ENCODE measurements around the gene SH2D1A. TPM values are rescaled to one million over a fixed set of nuclear protein-coding genes. Genes with fewer than 3 reads are reported as not detected.
"Not testable (repeated sequence)": the region's sequence is repeated elsewhere in the genome, so short reads cannot be mapped to it uniquely, and the experiment has no call there.

SH2D1A gene
- total RNA-seq, 1 donor from 2014 or later: not detected

- no peak overlapping the region for H3K4me3 Mint-ChIP-seq (ENCODE audit: low read depth)
- no peak for DNase-seq (ENCODE audit: low spot score, unreplicated experiment)
- peaks cover 2% of the 10 kb centered on the region for H3K9me3 Mint-ChIP-seq (ENCODE audit: low read depth)
- no peaks in the 10 kb centered on the region for H3K36me3 Mint-ChIP-seq (ENCODE audit: insufficient read depth)
- peaks cover 5% of the 10 kb centered on the region for H3K4me1 Mint-ChIP-seq (ENCODE audit: low read depth)
- TF ChIP-seq CTCF (IDR thresholded peaks at IDR 0.05; ENCODE audit: unreplicated experiment): no peak
- no peaks in the 10 kb centered on the region for H3K27me3 Mint-ChIP-seq
- H3K27ac Mint-ChIP-seq: no peak overlapping the region
Measured at GRCh38 chrX:124328765-124329164, 17.6 kb upstream of the SH2D1A start.

- Mint-ChIP-seq H3K36me3 (ENCODE audit: insufficient read depth) (no peaks in the 10 kb centered on the region), H3K27me3 (peaks cover 17% of the 10 kb centered on the region), H3K9me3 (ENCODE audit: low read depth) (peaks cover 2% of the 10 kb centered on the region), H3K4me3 (ENCODE audit: low read depth) (no peak within 1 kb of the TSS), H3K27ac (no peak within 1 kb of the TSS), H3K4me1 (ENCODE audit: low read depth) (peaks cover 5% of the 10 kb centered on the region)
- no peak for TF ChIP-seq CTCF (IDR thresholded peaks at IDR 0.05; ENCODE audit: unreplicated experiment)
- DNase-seq (ENCODE audit: low spot score, unreplicated experiment): no peak
Measured at GRCh38 chrX:124332481-124333424, 13.6 kb upstream of the SH2D1A start, which contains the start of gene TEX13D. TEX13D (plus strand) TSS chrX:124332660; CDS start chrX:124332918, 258 bp downstream.

GRCh38 chrX:124333862-124334261, 12.5 kb upstream of the SH2D1A start:
- peaks cover 17% of the 10 kb centered on the region for H3K27me3 Mint-ChIP-seq
- no peak for TF ChIP-seq CTCF (IDR thresholded peaks at IDR 0.05; ENCODE audit: unreplicated experiment)
- no peak for DNase-seq (ENCODE audit: low spot score, unreplicated experiment)
- H3K4me1 Mint-ChIP-seq (ENCODE audit: low read depth): peaks cover 5% of the 10 kb centered on the region
- H3K36me3 Mint-ChIP-seq (ENCODE audit: insufficient read depth): no peaks in the 10 kb centered on the region
- no peak overlapping the region for H3K4me3 Mint-ChIP-seq (ENCODE audit: low read depth)
- H3K27ac Mint-ChIP-seq: no peak overlapping the region
- peaks cover 2% of the 10 kb centered on the region for H3K9me3 Mint-ChIP-seq (ENCODE audit: low read depth)

GRCh38 chrX:124334555-124334954, 11.8 kb upstream of the SH2D1A start:
- H3K4me3 Mint-ChIP-seq (ENCODE audit: low read depth); H3K27ac Mint-ChIP-seq; H3K36me3 Mint-ChIP-seq (ENCODE audit: insufficient read depth); H3K4me1 Mint-ChIP-seq (ENCODE audit: low read depth); DNase-seq (ENCODE audit: low spot score, unreplicated experiment); H3K9me3 Mint-ChIP-seq (ENCODE audit: low read depth): not testable (repeated sequence)
- H3K27me3 Mint-ChIP-seq: peaks cover 17% of the 10 kb centered on the region

GRCh38 chrX:124335598-124335997, 10.8 kb upstream of the SH2D1A start:
- H3K36me3 Mint-ChIP-seq (ENCODE audit: insufficient read depth): no peaks in the 10 kb centered on the region

More at GRCh38 chrX:124335598-124335997, 10.8 kb upstream of the SH2D1A start:
- no peak for DNase-seq (ENCODE audit: low spot score, unreplicated experiment)
- no peak for TF ChIP-seq CTCF (IDR thresholded peaks at IDR 0.05; ENCODE audit: unreplicated experiment)
- Mint-ChIP-seq H3K9me3 (ENCODE audit: low read depth) (peaks cover 2% of the 10 kb centered on the region), H3K4me1 (ENCODE audit: low read depth) (no peaks in the 10 kb centered on the region), H3K27me3 (peaks cover 17% of the 10 kb centered on the region), H3K4me3 (ENCODE audit: low read depth) (no peak overlapping the region), H3K27ac (no peak overlapping the region)
